ENCODE results near the gene SLC2A4. TPM values are rescaled to one million over a fixed set of nuclear protein-coding genes. Genes with fewer than 3 reads are reported as not detected.

The SLC2A4 gene
- total RNA-seq, 1 donor from 2014 or later = 4.9 TPM

GRCh38 chr17:7318121-7318860, 36.8 kb downstream of the SLC2A4 start:
- no peak for DNase-seq (ENCODE audit: low spot score in 2 of 2)
- TF ChIP-seq CTCF (IDR thresholded peaks at IDR 0.05) = no peak
- H3K27ac ChIP-seq = no peak overlapping the region
- no peaks in the 10 kb centered on the region for H3K9me3 ChIP-seq
- no peak overlapping the region for H3K4me3 ChIP-seq
- H3K36me3 ChIP-seq = peaks cover 60 to 63% of the 10 kb centered on the region in 2 donors
- intact Hi-C loops (cut with DNase I) = no loop called here
- no peaks in the 10 kb centered on the region for H3K27me3 ChIP-seq
- H3K4me1 ChIP-seq = peaks cover 10 to 18% of the 10 kb centered on the region in 2 donors

GRCh38 chr17:7321466-7321865, 39.9 kb downstream of the SLC2A4 start:
- Histone ChIP-seq H3K36me3 (peaks cover 68 to 79% of the 10 kb centered on the region in 2 donors), H3K4me1 (no peaks in the 10 kb centered on the region), H3K4me3 (no peak overlapping the region), H3K27me3 (no peaks in the 10 kb centered on the region), H3K27ac (no peak overlapping the region), H3K9me3 (no peaks in the 10 kb centered on the region)
- intact Hi-C loops (cut with DNase I) = no loop called here
- no peak for DNase-seq (ENCODE audit: low spot score in 2 of 2)
- TF ChIP-seq CTCF (IDR thresholded peaks at IDR 0.05) = no peak

- TF ChIP-seq CTCF (IDR thresholded peaks at IDR 0.05) = no peak
- Histone ChIP-seq H3K27me3 (no peaks in the 10 kb centered on the region), H3K4me1 (no peaks in the 10 kb centered on the region), H3K27ac (no peak overlapping the region), H3K36me3 (peaks cover 61 to 72% of the 10 kb centered on the region in 2 donors), H3K9me3 (no peaks in the 10 kb centered on the region), H3K4me3 (no peak overlapping the region)
- no peak for DNase-seq (ENCODE audit: low spot score in 2 of 2)
- intact Hi-C loops (cut with DNase I) = no loop called here
Measured at GRCh38 chr17:7322520-7323194, 41.1 kb downstream of the SLC2A4 start.

GRCh38 chr17:7323731-7324437, 42.4 kb downstream of the SLC2A4 start:
- DNase-seq (ENCODE audit: low spot score in 2 of 2) = peak in 1 of 2 donors; percentile 73
- Histone ChIP-seq H3K4me1 (peaks cover 0 to 10% of the 10 kb centered on the region in 2 donors), H3K4me3 (no peak overlapping the region), H3K36me3 (peaks cover 50 to 60% of the 10 kb centered on the region in 2 donors), H3K27me3 (no peaks in the 10 kb centered on the region), H3K9me3 (no peaks in the 10 kb centered on the region), H3K27ac (no peak overlapping the region)
- intact Hi-C loops (cut with DNase I) = no loop called here
- peak; percentile 66 to 76 (median 71) for TF ChIP-seq CTCF (IDR thresholded peaks at IDR 0.05)

GRCh38 chr17:7324438-7324779, 42.9 kb downstream of the SLC2A4 start:
- Histone ChIP-seq H3K4me3 (no peak overlapping the region), H3K4me1 (peaks cover 0 to 10% of the 10 kb centered on the region in 2 donors), H3K27me3 (no peaks in the 10 kb centered on the region), H3K27ac (no peak overlapping the region), H3K9me3 (no peaks in the 10 kb centered on the region), H3K36me3 (peaks cover 47 to 58% of the 10 kb centered on the region in 2 donors)
- intact Hi-C loops (cut with DNase I) = no loop called here
- no peak for DNase-seq (ENCODE audit: low spot score in 2 of 2)
- no peak for TF ChIP-seq CTCF (IDR thresholded peaks at IDR 0.05)
